ENCODE results near the gene HEATR5A.

- TF ChIP-seq POLR2A (IDR thresholded peaks at IDR 0.05) (no peak), CTCF (IDR thresholded peaks at IDR 0.05) (no peak)
Observed at GRCh38 chr14:31319701-31320100, 100.6 kb downstream of the HEATR5A start.

Data from tibial nerve (tissue), 3 donors.